Measurements from ENCODE around the gene EFNB1. TPM values are rescaled to one million over a fixed set of nuclear protein-coding genes. Genes with fewer than 3 reads are reported as not detected.

EFNB1 gene
- total and polyA plus RNA-seq, 2 of the 4 experiments (the other 2 are of a cell fraction) = 17.9 to 26.8 TPM

DNA sequence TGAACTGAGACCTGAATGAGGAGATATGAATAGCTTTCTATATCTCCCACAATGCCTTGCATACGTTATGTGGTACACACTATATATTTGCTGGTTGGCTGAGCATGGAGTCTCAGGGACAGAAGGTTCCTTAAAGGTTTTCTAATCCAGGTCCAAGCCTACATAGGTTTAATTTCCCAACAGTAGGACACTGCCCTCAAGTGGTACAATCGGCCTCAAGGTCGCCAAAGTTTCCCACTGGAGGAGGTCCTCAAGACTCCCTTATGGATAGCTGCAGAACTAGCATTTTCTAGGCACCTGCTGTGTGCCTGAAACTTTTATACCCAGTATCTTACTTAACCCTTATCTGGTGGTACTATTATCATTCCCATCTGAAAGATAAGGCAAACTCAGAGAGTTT, 21.0 kb upstream of the EFNB1 start:
- Histone ChIP-seq H4K8ac (ENCODE audit: low read depth in 2 of 2, low read length in 2 of 2) (no peak overlapping the region), H3K9ac (ENCODE audit: low read depth, low read length) (no peak overlapping the region), H3K9me1 (ENCODE audit: insufficient read depth, low read length) (no peaks in the 10 kb centered on the region), H3K36me3 (ENCODE audit: control insufficient read depth, insufficient read depth, low read length) (no peaks in the 10 kb centered on the region), H3K4me3 (ENCODE audit: insufficient read depth, low read depth, low read length) (no peak overlapping the region), H3K18ac (ENCODE audit: low read depth, low read length) (no peak overlapping the region), H3K4me1 (ENCODE audit: control insufficient read depth, insufficient read depth, low read length) (no peaks in the 10 kb centered on the region), H2AFZ (replicated peaks; ENCODE audit: low read length, poor library complexity) (no peak overlapping the region), H3K23ac (ENCODE audit: low read depth, low read length) (no peak overlapping the region), H2AK9ac (replicated peaks; ENCODE audit: low read depth, low read length, poor library complexity) (no peak overlapping the region), H2BK5ac (ENCODE audit: low read depth, low read length, poor library complexity, severe bottlenecking) (no peak overlapping the region), H4K20me1 (ENCODE audit: insufficient read depth, low read length) (no peaks in the 10 kb centered on the region), H2BK120ac (ENCODE audit: low read depth, low read length) (no peak overlapping the region), H3K4me2 (ENCODE audit: low read depth, low read length) (no peak overlapping the region), H2AK5ac (ENCODE audit: low read depth, low read length) (no peak overlapping the region), H3K27ac (ENCODE audit: insufficient read depth, low read length) (no peak overlapping the region), H3K79me1 (ENCODE audit: low read depth in 1 of 2, low read length in 2 of 2) (no peaks in the 10 kb centered on the region), H2BK20ac (ENCODE audit: low read depth, low read length) (no peak overlapping the region), H3K27me3 (ENCODE audit: control insufficient read depth, insufficient read depth, low read length) (peaks cover 18% of the 10 kb centered on the region), H3K14ac (replicated peaks; ENCODE audit: low read depth, low read length) (no peak overlapping the region), H2BK15ac (ENCODE audit: low read depth, low read length) (no peak overlapping the region), H3K4ac (ENCODE audit: low read depth, low read length) (no peak overlapping the region), H4K91ac (ENCODE audit: insufficient read depth, low read depth, low read length) (no peak overlapping the region), H3K56ac (ENCODE audit: extremely low read depth, insufficient read depth, low read length) (no peak overlapping the region), H3K9me3 (ENCODE audit: control insufficient read depth, insufficient read depth, low read length) (no peaks in the 10 kb centered on the region), H4K5ac (ENCODE audit: low read depth, low read length) (no peak overlapping the region)
- dilution Hi-C loops (cut with HindIII; ENCODE audit: low sequenced_read_pairs, unreplicated experiment) (no loop called here), in situ Hi-C loops (cut with MboI; ENCODE audit: low sequenced_read_pairs) (no loop called here), intact Hi-C loops (cut with micrococcal nuclease) (loop anchor here (1.0 to 5.0 kb wide), 4 partner anchors 75 to 611 kb away; no protein-coding TSS in a partner anchor)
- ATAC-seq (ENCODE audit: low read depth) (0 out of 2 replicates have a peak, but pooled peaks have one; percentile 27), DNase-seq (no peak)
- 0% methylated on average over 2 of the region's 3 CpGs; no CpG with 5 or more reads in 1 of the 2 experiments for WGBS, 2 experiments (ENCODE audit: extremely low coverage in 2 of 2, insufficient read length in 1 of 2)
- POLR2A ChIA-PET (ENCODE audit: unreplicated experiment) = no interaction called here
- TF ChIP-seq MAZ (IDR thresholded peaks at IDR 0.05; ENCODE audit: borderline replicate concordance, low read depth, low read length) = no peak
- TF ChIP-seq FOS (IDR thresholded peaks at IDR 0.05; ENCODE audit: low read depth, low read length) = no peak
- TF ChIP-seq RAD21 (IDR thresholded peaks at IDR 0.05; ENCODE audit: low read length) = peak; percentile 29; the same call in 1 of the 2 replicates
- TF ChIP-seq CHD1 (IDR thresholded peaks at IDR 0.05; ENCODE audit: low read depth, low read length) = no peak
- TF ChIP-seq RCOR1 (IDR thresholded peaks at IDR 0.05; ENCODE audit: insufficient replicate concordance, low read length) = no peak
- no peak for TF ChIP-seq NFE2L2 (IDR thresholded peaks at IDR 0.05; ENCODE audit: low read depth, low read length)
- TF ChIP-seq, protein P1, sequence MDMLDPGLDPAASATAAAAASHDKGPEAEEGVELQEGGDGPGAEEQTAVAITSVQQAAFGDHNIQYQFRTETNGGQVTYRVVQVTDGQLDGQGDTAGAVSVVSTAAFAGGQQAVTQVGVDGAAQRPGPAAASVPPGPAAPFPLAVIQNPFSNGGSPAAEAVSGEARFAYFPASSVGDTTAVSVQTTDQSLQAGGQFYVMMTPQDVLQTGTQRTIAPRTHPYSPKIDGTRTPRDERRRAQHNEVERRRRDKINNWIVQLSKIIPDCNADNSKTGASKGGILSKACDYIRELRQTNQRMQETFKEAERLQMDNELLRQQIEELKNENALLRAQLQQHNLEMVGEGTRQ (IDR thresholded peaks at IDR 0.05; ENCODE audit: low read depth, low read length) = no peak
- TF ChIP-seq, protein P2, sequence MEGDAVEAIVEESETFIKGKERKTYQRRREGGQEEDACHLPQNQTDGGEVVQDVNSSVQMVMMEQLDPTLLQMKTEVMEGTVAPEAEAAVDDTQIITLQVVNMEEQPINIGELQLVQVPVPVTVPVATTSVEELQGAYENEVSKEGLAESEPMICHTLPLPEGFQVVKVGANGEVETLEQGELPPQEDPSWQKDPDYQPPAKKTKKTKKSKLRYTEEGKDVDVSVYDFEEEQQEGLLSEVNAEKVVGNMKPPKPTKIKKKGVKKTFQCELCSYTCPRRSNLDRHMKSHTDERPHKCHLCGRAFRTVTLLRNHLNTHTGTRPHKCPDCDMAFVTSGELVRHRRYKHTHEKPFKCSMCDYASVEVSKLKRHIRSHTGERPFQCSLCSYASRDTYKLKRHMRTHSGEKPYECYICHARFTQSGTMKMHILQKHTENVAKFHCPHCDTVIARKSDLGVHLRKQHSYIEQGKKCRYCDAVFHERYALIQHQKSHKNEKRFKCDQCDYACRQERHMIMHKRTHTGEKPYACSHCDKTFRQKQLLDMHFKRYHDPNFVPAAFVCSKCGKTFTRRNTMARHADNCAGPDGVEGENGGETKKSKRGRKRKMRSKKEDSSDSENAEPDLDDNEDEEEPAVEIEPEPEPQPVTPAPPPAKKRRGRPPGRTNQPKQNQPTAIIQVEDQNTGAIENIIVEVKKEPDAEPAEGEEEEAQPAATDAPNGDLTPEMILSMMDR (conservative IDR thresholded peaks at IDR 0.05; ENCODE audit: low read depth, low read length) = peak; percentile 26
- CTCF ChIA-PET = interaction anchor here (0.7 kb wide), 1 partner anchor 628 kb away, joined by 3 read pairs; no protein-coding TSS in a partner anchor
- BruUV-seq (replicated peaks) = no TSS peak
